Stimulated activated naive CD8-positive, alpha-beta T cell treated with anti-CD3 and anti-CD28 coated beads, Interleukin-15, Interleukin-2, amounts not matched to agents 100 ng/mL and 50 ng/mL, for 24 hours (primary cell): ENCODE results near the gene CKAP2L.

Experiments used
- H3K27ac Mint-ChIP-seq: one replicate; pipeline ENCODE4 v1.8.0; 2021; ENCODE audit warnings: mild to moderate bottlenecking, mixed read lengths
- H3K27me3 Mint-ChIP-seq: one replicate; pipeline ENCODE4 v1.8.0; 2021; ENCODE audit warnings: mixed read lengths
- H3K36me3 Mint-ChIP-seq: one replicate; pipeline ENCODE4 v1.8.0; 2021; ENCODE audit warnings: low read depth, mixed read lengths
- H3K4me1 Mint-ChIP-seq: one replicate; pipeline ENCODE4 v1.8.0; 2021; ENCODE audit warnings: low read depth, mixed read lengths
- H3K4me3 Mint-ChIP-seq: one replicate; pipeline ENCODE4 v1.8.0; 2021; ENCODE audit warnings: mild to moderate bottlenecking, mixed read lengths
- H3K9me3 Mint-ChIP-seq: one replicate; pipeline ENCODE4 v1.8.0; 2021; ENCODE audit warnings: mixed read lengths

CKAP2L gene

DNA sequence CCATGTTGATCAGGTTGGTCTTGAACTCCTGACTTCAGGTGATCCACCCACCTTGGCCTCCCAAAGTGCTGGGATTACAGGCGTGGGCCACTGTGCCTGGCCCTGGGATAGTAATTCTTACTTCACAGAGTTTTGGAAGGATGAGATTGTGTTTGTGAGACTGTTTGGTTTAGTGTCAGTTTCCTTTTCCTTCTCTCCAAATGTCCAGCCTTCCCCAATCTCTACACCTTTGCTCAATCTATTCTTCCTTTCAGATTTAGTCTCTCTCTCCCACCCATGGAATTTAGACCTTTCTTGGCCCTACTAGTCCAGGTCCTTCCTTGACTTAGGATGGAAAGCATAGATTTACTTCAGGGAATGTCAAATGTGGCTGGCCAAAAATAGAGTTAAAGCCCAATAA is 32.1 kb upstream of the CKAP2L start:
- H3K4me3 Mint-ChIP-seq, result no peak overlapping the region
- no peak overlapping the region for H3K27ac Mint-ChIP-seq
- peaks cover 4% of the 10 kb centered on the region for H3K36me3 Mint-ChIP-seq
- no peaks in the 10 kb centered on the region for H3K27me3 Mint-ChIP-seq
- H3K9me3 Mint-ChIP-seq, result no peaks in the 10 kb centered on the region
- H3K4me1 Mint-ChIP-seq, result peaks cover 29% of the 10 kb centered on the region

- peaks cover 4% of the 10 kb centered on the region for H3K36me3 Mint-ChIP-seq
- no peaks in the 10 kb centered on the region for H3K27me3 Mint-ChIP-seq
- peaks cover 29% of the 10 kb centered on the region for H3K4me1 Mint-ChIP-seq
- no peak overlapping the region for H3K4me3 Mint-ChIP-seq
- no peak overlapping the region for H3K27ac Mint-ChIP-seq
- no peaks in the 10 kb centered on the region for H3K9me3 Mint-ChIP-seq
Measured at GRCh38 chr2:112795774-112796173, 31.4 kb upstream of the CKAP2L start.

GRCh38 chr2:112794841-112795240 is 30.4 kb upstream of the CKAP2L start:
- no peak overlapping the region for H3K27ac Mint-ChIP-seq
- H3K9me3 Mint-ChIP-seq, result no peaks in the 10 kb centered on the region
- H3K27me3 Mint-ChIP-seq, result no peaks in the 10 kb centered on the region
- no peak overlapping the region for H3K4me3 Mint-ChIP-seq
- H3K4me1 Mint-ChIP-seq, result peaks cover 24% of the 10 kb centered on the region
- peaks cover 4% of the 10 kb centered on the region for H3K36me3 Mint-ChIP-seq

DNA sequence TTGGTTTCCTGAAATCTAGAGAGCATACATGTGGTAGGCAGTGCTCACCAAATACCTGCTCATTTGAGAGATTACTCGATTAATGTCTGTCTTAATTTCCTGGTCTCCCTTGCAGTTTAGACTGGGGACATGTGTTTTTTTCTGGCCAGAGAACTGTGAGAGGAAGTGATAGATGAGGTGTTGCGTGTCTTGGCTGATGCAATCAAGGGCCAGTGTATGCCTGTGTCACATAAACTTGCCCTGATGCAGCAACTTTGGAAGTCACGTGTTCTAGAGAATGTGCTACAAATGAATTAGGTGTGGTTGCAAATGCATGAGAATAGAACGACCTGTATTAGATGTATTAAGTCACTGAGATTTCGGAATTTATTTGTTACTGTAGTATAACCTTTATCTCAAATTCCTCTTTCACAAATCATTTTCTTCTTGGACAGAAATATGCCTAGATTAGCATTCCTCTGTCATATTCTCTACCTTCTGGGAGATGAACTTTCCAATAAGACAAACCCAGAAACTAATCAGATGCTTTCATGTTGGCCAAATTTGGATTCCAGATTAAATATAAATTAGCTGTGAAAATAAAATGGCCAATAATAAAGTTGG is 29.8 kb upstream of the CKAP2L start:
- H3K27ac Mint-ChIP-seq, result peak overlapping the region; percentile 32

GRCh38 chr2:112793449-112793978 is 29.1 kb upstream of the CKAP2L start:
- Mint-ChIP-seq H3K4me1 (peaks cover 16% of the 10 kb centered on the region), H3K4me3 (no peak overlapping the region), H3K9me3 (no peaks in the 10 kb centered on the region), H3K36me3 (peaks cover 4% of the 10 kb centered on the region), H3K27ac (peak overlapping the region; percentile 41), H3K27me3 (no peaks in the 10 kb centered on the region)

More for the DNA sequence above, 29.8 kb upstream of the CKAP2L start:
- no peaks in the 10 kb centered on the region for H3K27me3 Mint-ChIP-seq
- peaks cover 20% of the 10 kb centered on the region for H3K4me1 Mint-ChIP-seq
- no peaks in the 10 kb centered on the region for H3K9me3 Mint-ChIP-seq
- H3K4me3 Mint-ChIP-seq, result no peak overlapping the region
- H3K36me3 Mint-ChIP-seq, result peaks cover 4% of the 10 kb centered on the region

- Mint-ChIP-seq H3K4me3 (no peak overlapping the region), H3K9me3 (no peaks in the 10 kb centered on the region), H3K4me1 (peaks cover 16% of the 10 kb centered on the region), H3K36me3 (peaks cover 4% of the 10 kb centered on the region), H3K27ac (no peak overlapping the region), H3K27me3 (no peaks in the 10 kb centered on the region)
Measured at GRCh38 chr2:112792419-112792818, 28.0 kb upstream of the CKAP2L start.

GRCh38 chr2:112791693-112792230 is 27.4 kb upstream of the CKAP2L start:
- Mint-ChIP-seq H3K9me3 (no peaks in the 10 kb centered on the region), H3K27ac (no peak overlapping the region), H3K4me1 (peaks cover 16% of the 10 kb centered on the region), H3K36me3 (peaks cover 4% of the 10 kb centered on the region), H3K27me3 (no peaks in the 10 kb centered on the region), H3K4me3 (no peak overlapping the region)

GRCh38 chr2:112791019-112791418 is 26.6 kb upstream of the CKAP2L start:
- no peak overlapping the region for H3K27ac Mint-ChIP-seq
- no peaks in the 10 kb centered on the region for H3K9me3 Mint-ChIP-seq
- no peak overlapping the region for H3K4me3 Mint-ChIP-seq
- no peaks in the 10 kb centered on the region for H3K27me3 Mint-ChIP-seq
- H3K36me3 Mint-ChIP-seq, result peaks cover 4% of the 10 kb centered on the region
- peaks cover 16% of the 10 kb centered on the region for H3K4me1 Mint-ChIP-seq

- Mint-ChIP-seq H3K4me3 (no peak overlapping the region), H3K36me3 (peaks cover 4% of the 10 kb centered on the region), H3K4me1 (peaks cover 16% of the 10 kb centered on the region), H3K27me3 (no peaks in the 10 kb centered on the region), H3K27ac (no peak overlapping the region), H3K9me3 (no peaks in the 10 kb centered on the region)
Measured at GRCh38 chr2:112790305-112790704, 25.9 kb upstream of the CKAP2L start.

- Mint-ChIP-seq H3K9me3 (no peaks in the 10 kb centered on the region), H3K27ac (no peak overlapping the region), H3K4me3 (no peak overlapping the region), H3K4me1 (peaks cover 14% of the 10 kb centered on the region), H3K36me3 (peaks cover 4% of the 10 kb centered on the region), H3K27me3 (peaks cover 9% of the 10 kb centered on the region)
Measured at GRCh38 chr2:112789186-112789585, 24.8 kb upstream of the CKAP2L start.

GRCh38 chr2:112788653-112789052 is 24.2 kb upstream of the CKAP2L start:
- peaks cover 9% of the 10 kb centered on the region for H3K4me1 Mint-ChIP-seq
- H3K4me3 Mint-ChIP-seq, result no peak overlapping the region
- H3K27me3 Mint-ChIP-seq, result peaks cover 15% of the 10 kb centered on the region
- no peaks in the 10 kb centered on the region for H3K9me3 Mint-ChIP-seq
- H3K27ac Mint-ChIP-seq, result no peak overlapping the region
- H3K36me3 Mint-ChIP-seq, result peaks cover 4% of the 10 kb centered on the region

DNA sequence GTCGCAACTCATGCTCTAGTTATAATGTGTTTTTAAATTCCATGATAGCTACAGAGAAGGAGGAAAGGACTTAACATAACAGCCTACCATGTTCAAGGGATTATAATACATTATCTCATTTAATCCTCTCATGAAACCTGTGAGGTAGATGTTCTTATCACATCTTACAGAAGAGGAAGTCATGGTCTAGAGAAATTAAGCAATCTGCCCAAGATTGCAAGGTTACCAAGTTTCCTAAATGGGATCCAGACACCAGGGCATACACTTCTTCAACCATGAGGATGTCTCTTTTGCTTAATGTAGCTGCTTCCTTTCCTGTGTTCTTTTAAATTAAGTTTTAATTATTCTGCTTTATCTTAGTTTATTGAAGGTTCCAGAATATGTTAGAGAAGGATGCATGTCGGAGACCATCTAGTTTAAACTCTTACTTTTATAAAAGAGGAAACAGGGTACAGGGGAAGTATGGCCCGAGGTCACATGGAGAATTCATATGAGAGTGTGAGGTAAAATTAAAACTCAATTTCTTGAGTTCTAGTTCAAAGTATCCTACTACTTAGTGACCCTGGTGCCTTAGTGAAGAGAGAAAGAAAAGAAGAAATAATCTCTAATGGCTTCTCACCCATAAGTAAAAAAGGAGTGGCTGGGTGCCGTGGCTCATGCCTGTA is 23.5 kb upstream of the CKAP2L start:
- H3K27ac Mint-ChIP-seq, result no peak overlapping the region

DNA sequence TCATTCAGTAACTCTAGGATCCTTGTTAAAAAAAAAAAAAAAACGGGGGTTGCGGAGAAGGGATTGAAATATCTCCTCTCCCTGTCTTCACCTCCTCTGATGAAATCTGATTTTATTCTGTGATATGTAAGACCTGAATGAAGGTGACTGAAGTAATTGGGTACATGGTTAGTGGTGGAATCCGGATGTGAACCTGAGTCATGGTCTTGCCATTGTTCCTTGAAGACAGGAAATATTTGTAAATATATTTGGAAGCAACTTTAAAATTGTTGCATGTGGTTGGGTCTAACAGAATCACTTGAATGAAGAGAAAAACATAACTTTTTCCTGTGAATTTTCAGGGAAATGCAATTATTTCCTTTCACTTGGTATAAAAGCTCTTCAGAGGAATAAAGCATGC is 22.9 kb upstream of the CKAP2L start:
- H3K9me3 Mint-ChIP-seq, result no peaks in the 10 kb centered on the region

More for the DNA sequence above, 23.5 kb upstream of the CKAP2L start:
- peaks cover 6% of the 10 kb centered on the region for H3K4me1 Mint-ChIP-seq
- no peaks in the 10 kb centered on the region for H3K9me3 Mint-ChIP-seq
- H3K27me3 Mint-ChIP-seq, result peaks cover 22% of the 10 kb centered on the region
- H3K4me3 Mint-ChIP-seq, result no peak overlapping the region
- no peaks in the 10 kb centered on the region for H3K36me3 Mint-ChIP-seq

DNA sequence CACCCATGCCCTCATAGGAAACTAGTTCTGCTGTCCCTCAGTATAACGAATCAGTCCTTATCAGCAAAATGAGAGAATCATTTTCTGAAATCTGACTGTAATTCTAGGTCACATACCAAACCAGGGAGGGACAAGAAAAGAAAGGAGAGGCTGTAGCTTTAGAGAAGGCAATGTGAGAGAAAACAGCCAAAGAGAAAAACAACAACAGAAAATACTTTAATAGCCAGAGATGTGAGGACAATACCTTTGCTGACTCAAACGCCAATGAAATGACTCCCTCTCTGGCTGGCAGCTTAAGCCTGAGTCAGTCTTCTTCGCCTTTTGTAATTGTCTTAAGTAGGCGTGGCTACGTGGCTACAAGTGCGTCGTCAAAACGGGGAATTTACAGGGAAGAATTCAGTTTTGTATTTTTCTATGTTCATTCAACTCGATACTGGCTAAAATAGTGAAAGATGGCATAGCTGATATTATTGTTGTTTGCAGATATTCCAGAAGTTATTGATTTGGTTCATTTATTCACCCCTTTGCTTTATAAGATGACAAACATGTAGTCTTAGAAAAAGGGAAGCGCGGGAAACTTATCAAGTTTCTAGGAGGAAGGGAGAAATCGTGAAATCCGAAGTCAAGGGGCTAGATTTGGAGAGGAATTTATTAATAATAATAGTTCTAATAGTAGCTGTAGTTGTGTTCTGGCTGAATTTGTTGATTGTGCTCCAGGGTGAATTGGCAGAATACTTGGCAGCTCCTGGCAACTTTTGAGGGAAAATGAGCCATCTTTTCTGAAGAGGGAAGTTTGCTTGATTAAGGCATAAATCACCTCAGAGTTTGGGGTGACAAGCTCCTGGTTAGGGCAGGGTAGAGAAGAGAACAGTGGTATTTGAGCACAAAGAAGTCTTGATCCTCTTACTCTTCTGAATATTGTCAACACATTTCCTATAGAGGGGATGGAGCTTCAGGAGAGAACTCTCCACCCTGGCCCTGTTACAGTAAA is 20.1 kb upstream of the CKAP2L start, which contains the start of gene IL1A:
TSS of gene IL1A (minus strand) at position 295 of the 991 bp plus-strand sequence. CDS start 723 bp downstream, outside the sequence.
- Mint-ChIP-seq H3K4me3 (no peak within 1 kb of the TSS), H3K36me3 (no peaks in the 10 kb centered on the region), H3K9me3 (no peaks in the 10 kb centered on the region), H3K4me1 (peaks cover 14% of the 10 kb centered on the region), H3K27me3 (peaks cover 23% of the 10 kb centered on the region), H3K27ac (no peak within 1 kb of the TSS)

More for the DNA sequence above, 22.9 kb upstream of the CKAP2L start:
- H3K36me3 Mint-ChIP-seq, result no peaks in the 10 kb centered on the region
- H3K27me3 Mint-ChIP-seq, result peaks cover 22% of the 10 kb centered on the region
- H3K27ac Mint-ChIP-seq, result no peak overlapping the region
- no peak overlapping the region for H3K4me3 Mint-ChIP-seq
- peaks cover 8% of the 10 kb centered on the region for H3K4me1 Mint-ChIP-seq
